GM12801 (cell line): ENCODE data around the gene PDIA4.

ENCODE experiments used
- CTCF ChIP-seq: IDR thresholded peaks from one replicate; pipeline ENCODE4 v1.5.1; 2011; ENCODE audit warnings: control low read depth; ENCODE audit not compliant: insufficient read length; ENCODE audit errors: extremely low read depth

Gene PDIA4

GRCh38 chr7:149048805-149049204 is 20.5 kb upstream of the PDIA4 start:
- no peak for TF ChIP-seq CTCF

- TF ChIP-seq CTCF, result no peak
Measured at GRCh38 chr7:149046416-149046815, 18.1 kb upstream of the PDIA4 start.

GRCh38 chr7:149043936-149044335 is 15.6 kb upstream of the PDIA4 start:
- TF ChIP-seq CTCF, result no peak

- no peak for TF ChIP-seq CTCF
Measured at GRCh38 chr7:149041350-149041749, 13.0 kb upstream of the PDIA4 start.

GRCh38 chr7:149036676-149037075 is 8.4 kb upstream of the PDIA4 start:
- TF ChIP-seq CTCF, result no peak

- no peak for TF ChIP-seq CTCF
Measured at GRCh38 chr7:149031353-149031910, 3.1 kb upstream of the PDIA4 start.

- TF ChIP-seq CTCF, result no peak
Measured at GRCh38 chr7:149027611-149028345, 527 bp downstream of the PDIA4 start.

GRCh38 chr7:149027055-149027454 is 1.2 kb downstream of the PDIA4 start:
- no peak for TF ChIP-seq CTCF
